SU-DHL-6 (cell line): Measurements from ENCODE around the gene CEBPG.

Experiments
- CTCF ChIP-seq: fragments of 200-600 bp; sonication (generic); IDR thresholded peaks from one replicate; pipeline ENCODE4 v1.5.1; 2017; ENCODE audit warnings: antibody characterized with exemption, mild to moderate bottlenecking, low read length, moderate library complexity; ENCODE audit not compliant: insufficient read depth, poor library complexity, severe bottlenecking
- EZH2phosphoT487 ChIP-seq: fragments of 200-600 bp; sonication (generic), shearing (Covaris generic); conservative IDR thresholded peaks from 2 replicates; pipeline ENCODE4 v1.6.1; 2018; ENCODE audit warnings: mild to moderate bottlenecking, antibody characterized with exemption, low read length, moderate library complexity, mixed read lengths

DNA sequence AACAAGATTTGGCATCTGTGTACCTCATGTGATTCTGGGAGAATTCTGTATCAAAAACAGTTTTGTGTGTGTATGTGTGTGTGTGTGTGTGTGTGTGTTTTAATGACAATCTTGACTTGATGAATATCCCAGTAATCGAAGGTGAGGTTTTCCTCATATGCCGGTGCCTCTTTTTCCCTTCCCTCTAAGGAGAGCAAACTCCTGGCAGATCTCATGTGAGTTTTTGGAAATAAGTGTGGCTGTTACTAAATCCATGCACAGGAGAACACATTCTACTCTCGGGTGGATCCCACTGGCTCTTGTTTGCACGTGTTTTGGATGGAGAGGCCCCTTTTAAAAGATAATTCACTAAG lies 29.0 kb upstream of the CEBPG start:
- no peak for TF ChIP-seq CTCF
- TF ChIP-seq EZH2phosphoT487 = no peak
